IPS-20b (cell line): Measurements from ENCODE around the gene UCN2.
A peak's percentile ranks its signal among the peaks of the same experiment; 100 is the strongest.

ENCODE experiments used
- H3K27ac ChIP-seq: one replicate; pipeline ENCODE4 v1.5.1; 2013; ENCODE audit warnings: low read length
- H3K27me3 ChIP-seq: 2 replicates; pipeline ENCODE4 v1.6.1; 2013; ENCODE audit warnings: mild to moderate bottlenecking, low read length, inconsistent platforms; ENCODE audit not compliant: insufficient read depth
- H3K36me3 ChIP-seq: 2 replicates; pipeline ENCODE4 v1.6.1; 2013; ENCODE audit warnings: low read depth, mild to moderate bottlenecking, inconsistent platforms, low read length, moderate library complexity; ENCODE audit not compliant: insufficient read depth
- H3K4me1 ChIP-seq: 2 replicates; pipeline ENCODE4 v1.6.1; 2013; ENCODE audit warnings: mild to moderate bottlenecking, control low read depth, inconsistent platforms, low read length, moderate library complexity; ENCODE audit not compliant: insufficient read depth
- H3K4me3 ChIP-seq: 2 replicates; pipeline ENCODE4 v1.5.1; 2013; ENCODE audit warnings: mild to moderate bottlenecking, low read length, inconsistent platforms
- H3K9ac ChIP-seq: 2 replicates; pipeline ENCODE4 v1.6.1; 2013; ENCODE audit warnings: low read depth, mild to moderate bottlenecking, inconsistent platforms, low read length, moderate library complexity
- H3K9me3 ChIP-seq: 2 replicates; pipeline ENCODE4 v1.6.1; 2013; ENCODE audit warnings: mild to moderate bottlenecking, low read depth, low read length, inconsistent platforms; ENCODE audit not compliant: insufficient read depth

UCN2 gene

DNA sequence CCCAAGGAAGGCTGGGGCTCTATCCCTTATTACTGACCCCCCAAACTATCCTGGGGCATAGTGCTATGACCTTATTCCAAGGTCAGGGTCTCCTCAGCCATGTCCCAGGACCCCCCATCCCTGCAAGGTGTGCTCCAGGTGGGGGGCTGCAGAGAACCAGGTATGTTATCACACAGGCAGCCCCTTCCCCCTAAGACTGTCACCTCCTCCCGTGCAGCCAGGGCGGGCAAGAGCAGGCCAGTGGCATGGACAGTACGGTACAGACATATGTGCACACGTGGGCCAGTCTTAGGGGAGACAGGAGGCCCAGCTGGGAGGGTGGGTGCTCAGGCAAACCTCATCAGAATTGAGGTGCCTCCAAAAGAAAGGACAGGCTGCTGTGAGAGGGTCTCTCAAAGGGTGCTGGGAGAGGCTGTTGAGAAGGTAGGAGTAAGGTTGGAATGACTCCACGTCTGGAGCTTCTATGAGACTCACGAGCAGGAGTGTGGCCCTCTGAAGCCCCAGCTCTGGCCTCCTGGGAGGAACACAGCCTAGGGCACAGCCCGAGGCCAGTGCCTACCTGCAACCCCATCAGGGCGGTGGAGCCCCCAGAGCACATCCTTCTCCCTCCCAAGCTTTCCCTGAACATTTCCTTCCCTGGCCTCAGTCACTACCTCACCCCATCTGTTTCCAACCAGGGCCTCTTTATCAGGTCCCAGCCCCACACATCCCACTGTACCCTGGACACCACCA, 33.3 kb upstream of the UCN2 start:
- H3K36me3 ChIP-seq = peaks cover 47% of the 10 kb centered on the region
- no peak overlapping the region for H3K9ac ChIP-seq
- H3K27me3 ChIP-seq = peaks cover 22% of the 10 kb centered on the region
- H3K27ac ChIP-seq = no peak overlapping the region
- no peaks in the 10 kb centered on the region for H3K9me3 ChIP-seq
- no peak overlapping the region for H3K4me3 ChIP-seq
- no peaks in the 10 kb centered on the region; the same call in none of the 2 replicates for H3K4me1 ChIP-seq

DNA sequence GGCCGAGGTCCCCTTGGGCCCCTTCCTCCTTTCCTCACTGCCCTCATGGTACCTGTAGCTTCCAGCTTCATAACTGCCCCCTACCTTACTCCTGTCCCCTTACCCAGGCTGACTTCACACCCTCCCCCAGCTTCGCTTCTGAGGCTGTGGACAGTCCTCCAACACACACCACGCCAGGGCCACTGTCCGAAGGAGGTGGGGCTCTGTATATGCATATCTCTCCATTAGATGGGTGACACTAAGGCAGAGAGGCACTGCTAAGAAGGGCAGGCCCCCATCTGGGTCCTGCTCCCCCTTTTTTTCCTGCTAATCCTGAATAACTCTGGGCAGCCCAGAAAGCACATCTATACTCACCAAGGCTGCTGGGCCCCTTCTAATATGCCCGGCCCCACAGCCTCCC, 32.6 kb upstream of the UCN2 start:
- Histone ChIP-seq H3K27me3 (peaks cover 22% of the 10 kb centered on the region), H3K9ac (no peak overlapping the region), H3K9me3 (no peaks in the 10 kb centered on the region), H3K4me1 (no peaks in the 10 kb centered on the region; the same call in none of the 2 replicates), H3K4me3 (no peak overlapping the region), H3K27ac (no peak overlapping the region), H3K36me3 (peaks cover 40% of the 10 kb centered on the region)

DNA sequence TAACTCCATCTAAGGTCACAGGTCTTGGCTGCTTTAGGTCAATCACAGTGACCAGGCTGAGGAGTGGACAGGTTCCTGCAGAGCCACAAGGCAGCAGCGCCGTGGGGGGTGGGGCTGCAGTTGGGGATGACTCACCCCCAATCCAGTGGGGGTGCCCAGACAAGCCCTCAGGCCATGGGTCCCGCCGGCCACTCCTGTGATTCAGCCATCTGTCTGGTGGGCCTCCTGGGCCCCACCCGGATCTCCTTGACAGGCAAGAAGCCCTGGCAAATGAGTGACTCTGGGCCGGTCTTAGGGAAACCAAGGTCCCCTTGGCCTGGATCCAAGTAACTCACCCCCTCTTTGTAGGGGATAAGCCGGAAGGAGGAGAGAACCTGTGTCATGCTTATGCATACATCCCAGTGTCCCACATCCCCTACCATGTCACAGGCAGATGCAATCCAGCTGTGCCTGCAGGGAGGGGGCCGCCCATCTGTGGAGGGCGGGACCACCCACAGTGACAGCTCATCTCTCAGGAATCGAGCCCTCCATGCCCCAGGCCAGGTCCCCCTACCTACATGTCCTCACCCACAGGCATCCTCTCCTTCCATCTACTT, 32.0 kb upstream of the UCN2 start:
- peaks cover 22% of the 10 kb centered on the region for H3K27me3 ChIP-seq
- H3K27ac ChIP-seq = no peak overlapping the region
- no peak overlapping the region for H3K9ac ChIP-seq
- peaks cover 35% of the 10 kb centered on the region for H3K36me3 ChIP-seq
- H3K4me1 ChIP-seq = no peaks in the 10 kb centered on the region; the same call in none of the 2 replicates
- H3K4me3 ChIP-seq = peak overlapping the region; percentile 62; the same call in 1 of the 2 replicates
- H3K9me3 ChIP-seq = no peaks in the 10 kb centered on the region

DNA sequence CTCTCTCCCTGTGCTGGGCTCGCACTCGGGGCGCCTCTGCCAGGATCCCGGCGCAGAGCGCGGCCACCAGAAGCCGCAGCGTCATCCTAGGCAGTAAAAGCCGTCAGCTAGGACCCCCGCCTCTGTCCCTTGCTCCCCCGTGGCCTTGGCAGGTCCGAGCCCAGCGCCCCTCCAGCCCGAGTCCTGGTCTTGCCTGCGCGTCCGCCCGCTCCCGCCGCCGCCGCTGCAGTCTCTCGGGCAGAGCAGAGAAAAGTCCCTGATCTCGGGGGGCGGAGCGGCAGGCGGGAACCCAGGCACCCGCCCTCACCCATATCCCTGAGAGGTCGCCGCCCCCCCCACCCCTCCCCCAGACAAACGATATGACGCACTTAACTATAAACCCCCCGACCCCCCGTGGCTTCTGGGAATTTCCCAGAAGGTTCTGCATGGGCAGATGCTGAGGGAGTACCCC, 31.5 kb upstream of the UCN2 start, which contains the start of gene COL7A1:
Gene COL7A1 (minus strand): TSS at position 255 of the 451 bp plus-strand sequence. CDS start 170 bp downstream, at position 85.
- Histone ChIP-seq H3K9me3 (no peaks in the 10 kb centered on the region), H3K36me3 (peaks cover 30% of the 10 kb centered on the region), H3K9ac (peak within 1 kb of the TSS; percentile 56), H3K27me3 (peaks cover 22% of the 10 kb centered on the region), H3K27ac (no peak within 1 kb of the TSS), H3K4me3 (peak within 1 kb of the TSS; percentile 62), H3K4me1 (no peaks in the 10 kb centered on the region; the same call in none of the 2 replicates)

DNA sequence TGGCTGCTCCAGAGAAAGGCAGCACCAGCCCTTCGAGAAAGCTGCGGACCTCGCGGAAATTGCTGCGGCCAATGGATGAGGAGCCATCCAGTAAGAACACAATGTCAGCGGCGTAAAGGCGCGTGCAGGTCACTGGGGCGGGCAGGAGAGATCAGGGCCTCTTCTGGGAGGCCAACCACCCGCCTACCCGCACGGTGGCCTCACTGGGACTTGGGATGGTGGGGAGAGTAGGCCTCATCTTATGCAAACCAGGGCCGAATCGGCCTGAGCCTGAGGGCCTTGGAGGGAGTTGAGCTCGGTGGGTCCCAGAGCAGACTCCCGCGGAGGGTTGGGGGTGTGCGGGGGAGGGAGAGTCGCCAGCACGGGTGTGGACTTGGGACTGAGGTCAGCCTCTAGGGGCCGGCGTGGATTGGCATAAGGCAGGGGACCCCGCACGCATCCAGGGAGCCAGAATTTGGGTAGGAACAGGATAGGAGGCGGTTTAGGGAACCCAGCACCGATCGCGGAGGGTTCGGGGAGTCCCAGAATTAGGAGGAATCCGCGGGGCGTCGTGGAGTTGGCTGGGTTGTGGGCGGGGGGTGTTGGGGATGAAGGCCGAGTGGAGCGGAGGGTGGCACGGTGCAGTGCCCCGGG, 31.0 kb upstream of the UCN2 start:
- Histone ChIP-seq H3K9me3 (no peaks in the 10 kb centered on the region), H3K27ac (no peak overlapping the region), H3K4me3 (peak overlapping the region; percentile 62), H3K4me1 (no peaks in the 10 kb centered on the region; the same call in none of the 2 replicates), H3K36me3 (peaks cover 24% of the 10 kb centered on the region), H3K27me3 (peaks cover 22% of the 10 kb centered on the region), H3K9ac (peak overlapping the region; percentile 56)

DNA sequence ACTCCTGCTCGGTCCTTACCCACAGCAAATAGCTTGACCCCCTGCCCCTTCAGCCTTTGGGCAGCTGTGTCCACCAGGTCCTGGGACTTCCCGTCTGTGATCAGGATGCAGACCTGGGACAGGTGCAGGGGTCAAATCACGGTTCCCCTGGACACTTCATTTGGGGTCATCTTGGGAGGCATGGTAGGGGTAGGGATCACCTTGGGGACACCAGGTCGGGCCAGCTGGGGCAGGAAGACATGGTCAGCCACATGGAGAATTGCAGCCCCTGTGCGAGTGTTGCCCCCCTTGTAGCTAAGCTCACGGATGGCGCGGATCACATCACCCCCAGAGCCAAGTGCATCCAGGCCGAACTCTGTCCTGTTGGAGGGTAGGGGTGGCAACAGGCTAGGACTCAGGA, 29.8 kb upstream of the UCN2 start:
- no peak overlapping the region for H3K4me3 ChIP-seq
- H3K36me3 ChIP-seq = peaks cover 12% of the 10 kb centered on the region
- no peak overlapping the region for H3K27ac ChIP-seq
- no peak overlapping the region for H3K9ac ChIP-seq
- H3K4me1 ChIP-seq = no peaks in the 10 kb centered on the region; the same call in none of the 2 replicates
- peaks cover 22% of the 10 kb centered on the region for H3K27me3 ChIP-seq
- no peaks in the 10 kb centered on the region for H3K9me3 ChIP-seq

DNA sequence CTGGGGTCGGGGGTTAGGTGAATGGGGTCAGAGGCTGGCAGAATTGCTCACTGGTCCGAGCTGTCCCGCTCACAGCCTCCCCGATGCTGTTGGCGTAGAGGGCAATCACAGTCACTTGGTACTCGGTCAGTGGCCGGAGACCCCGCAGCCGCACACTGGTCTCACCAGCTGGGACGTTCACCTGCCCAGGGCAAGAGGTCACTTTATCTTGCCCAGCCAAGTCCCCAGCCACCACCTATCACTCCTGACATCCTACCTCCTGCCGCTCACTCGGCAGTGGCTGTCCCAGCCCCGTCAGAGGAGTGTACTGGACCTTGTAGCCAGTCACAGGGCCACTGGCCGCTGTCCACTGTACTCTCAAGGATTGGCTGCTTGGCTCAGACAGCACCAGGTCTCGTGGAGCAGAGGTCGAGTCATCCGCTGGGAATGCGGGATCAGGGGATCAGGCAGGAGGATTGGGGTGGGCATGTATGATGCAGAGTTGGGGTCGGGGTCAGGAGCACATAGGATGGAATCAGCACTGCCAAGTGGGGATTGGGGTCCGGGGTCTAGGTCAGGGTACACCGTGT, 29.0 kb upstream of the UCN2 start:
- Histone ChIP-seq H3K9me3 (no peaks in the 10 kb centered on the region), H3K27me3 (peaks cover 22% of the 10 kb centered on the region), H3K9ac (no peak overlapping the region; the same call in 1 of the 2 replicates), H3K27ac (no peak overlapping the region), H3K4me3 (no peak overlapping the region), H3K36me3 (peaks cover 5% of the 10 kb centered on the region), H3K4me1 (no peaks in the 10 kb centered on the region; the same call in 1 of the 2 replicates)

DNA sequence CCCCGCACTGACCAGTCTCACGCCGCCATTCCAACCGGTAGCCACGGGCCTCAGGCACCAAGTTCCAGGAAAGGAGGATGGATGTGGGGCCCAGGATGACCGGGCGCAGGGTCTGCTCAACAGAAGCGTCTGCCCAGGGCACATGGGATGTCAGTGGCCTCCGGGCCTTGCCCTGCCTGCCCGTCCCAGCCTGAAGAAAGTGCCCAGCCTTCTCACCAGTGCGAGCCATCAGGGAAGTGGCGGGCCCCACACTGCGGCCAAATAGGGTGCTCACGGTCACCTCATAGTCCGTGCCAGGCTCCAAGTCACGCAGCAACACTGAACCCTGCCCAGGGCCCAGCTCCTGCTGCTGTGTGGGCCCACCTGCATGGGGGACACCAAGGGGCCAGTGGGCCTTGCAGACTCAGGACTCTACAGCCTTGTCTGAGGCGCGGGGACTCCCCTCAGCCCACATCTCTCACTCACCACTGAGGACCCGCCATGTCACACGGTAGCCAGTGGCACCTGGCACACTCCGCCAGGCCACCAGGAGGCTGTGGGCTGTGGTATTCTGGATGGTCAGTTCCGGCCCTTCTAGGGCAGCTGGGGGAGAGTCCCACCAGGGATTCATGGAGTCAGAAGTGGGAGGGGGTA, 28.4 kb upstream of the UCN2 start:
- peaks cover 22% of the 10 kb centered on the region for H3K27me3 ChIP-seq
- H3K36me3 ChIP-seq = no peaks in the 10 kb centered on the region; the same call in 1 of the 2 replicates
- H3K9ac ChIP-seq = no peak overlapping the region

DNA sequence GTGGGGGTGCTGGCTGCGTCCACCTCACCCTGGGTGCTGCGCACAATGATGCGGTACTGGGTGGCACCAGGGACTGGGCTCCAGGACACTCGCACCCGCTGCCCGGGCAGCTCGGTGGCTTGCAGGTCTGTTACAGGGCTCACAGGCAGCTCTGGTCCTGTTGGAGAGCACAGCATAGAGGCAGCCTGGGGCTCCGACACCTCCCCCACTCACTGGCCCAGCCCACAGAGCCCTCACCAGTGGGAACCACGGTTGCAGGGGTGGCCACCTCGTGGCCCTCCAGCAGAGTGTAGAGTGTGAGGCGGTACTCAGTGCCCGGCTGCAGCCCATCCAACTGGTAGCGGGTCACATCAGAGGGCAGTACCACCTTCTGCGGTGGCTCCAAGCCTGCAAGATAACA, 27.9 kb upstream of the UCN2 start:
- no peak overlapping the region for H3K9ac ChIP-seq
- H3K9me3 ChIP-seq = no peaks in the 10 kb centered on the region
- H3K36me3 ChIP-seq = no peaks in the 10 kb centered on the region; the same call in 1 of the 2 replicates
- H3K4me3 ChIP-seq = no peak overlapping the region
- H3K4me1 ChIP-seq = no peaks in the 10 kb centered on the region; the same call in 1 of the 2 replicates
- peaks cover 22% of the 10 kb centered on the region for H3K27me3 ChIP-seq
- H3K27ac ChIP-seq = no peak overlapping the region

More for the DNA sequence above, 28.4 kb upstream of the UCN2 start:
- no peaks in the 10 kb centered on the region for H3K9me3 ChIP-seq
- no peaks in the 10 kb centered on the region; the same call in 1 of the 2 replicates for H3K4me1 ChIP-seq
- no peak overlapping the region for H3K4me3 ChIP-seq
- no peak overlapping the region for H3K27ac ChIP-seq

DNA sequence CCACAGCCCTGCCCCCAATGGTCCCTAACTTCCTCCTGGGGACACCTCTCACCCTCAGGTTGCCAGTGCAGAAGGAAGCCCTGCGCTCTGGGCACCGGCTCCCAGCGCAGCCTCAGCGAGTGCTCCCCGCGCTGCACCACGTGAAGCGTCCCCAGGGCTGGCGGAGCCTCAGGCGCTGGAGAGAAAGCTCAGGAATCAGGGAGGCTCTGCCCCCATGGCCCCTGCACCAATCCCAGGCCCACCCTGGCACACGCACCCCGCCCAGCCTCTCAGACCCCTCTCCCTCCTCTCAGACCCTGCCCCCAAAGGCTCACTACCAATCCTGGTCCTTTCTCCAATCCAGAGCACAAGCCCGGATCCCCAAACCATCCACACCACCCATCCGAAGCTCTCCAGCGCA, 24.6 kb upstream of the UCN2 start:
- Histone ChIP-seq H3K9me3 (no peaks in the 10 kb centered on the region), H3K27ac (no peak overlapping the region), H3K4me1 (no peaks in the 10 kb centered on the region), H3K4me3 (peak overlapping the region; percentile 29; the same call in 1 of the 2 replicates), H3K36me3 (no peaks in the 10 kb centered on the region; the same call in 1 of the 2 replicates), H3K27me3 (no peaks in the 10 kb centered on the region), H3K9ac (no peak overlapping the region)

DNA sequence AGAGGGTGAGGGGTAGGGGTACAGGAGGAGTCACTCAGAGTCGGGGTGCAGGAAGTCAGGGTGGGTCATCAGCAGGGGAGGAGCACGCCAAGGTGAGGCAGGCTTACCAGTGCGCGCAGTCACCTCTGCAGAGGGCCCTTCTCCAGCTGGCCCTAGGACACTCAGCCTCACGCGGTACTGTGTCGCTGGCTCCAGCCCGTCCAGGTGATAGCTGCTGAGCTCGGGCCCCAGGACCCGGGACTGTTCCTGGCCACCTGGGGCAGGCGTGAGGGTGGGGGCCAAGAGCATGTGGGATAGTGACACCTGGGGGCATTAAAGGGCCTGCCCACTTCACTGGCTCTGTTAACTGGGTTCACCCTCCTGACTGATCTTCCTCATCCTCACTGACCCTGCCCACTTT, 24.1 kb upstream of the UCN2 start:
- Histone ChIP-seq H3K36me3 (no peaks in the 10 kb centered on the region; the same call in 1 of the 2 replicates), H3K9me3 (no peaks in the 10 kb centered on the region), H3K9ac (no peak overlapping the region)

More for the DNA sequence above, 24.1 kb upstream of the UCN2 start:
- no peak overlapping the region for H3K4me3 ChIP-seq
- H3K27me3 ChIP-seq = no peaks in the 10 kb centered on the region
- no peaks in the 10 kb centered on the region for H3K4me1 ChIP-seq
- no peak overlapping the region for H3K27ac ChIP-seq
